DOHH2 (cell line): ENCODE measurements around the gene RASL12.
A peak's percentile ranks its signal among the peaks of the same experiment; 100 is the strongest.
"Not testable (repeated sequence)": the region's sequence is repeated elsewhere in the genome, so short reads cannot be mapped to it uniquely, and the experiment has no call there.

Source experiments
- H3F3A ChIP-seq: fragments of 200-600 bp; sonication (generic), shearing (Covaris generic); 2 replicates; pipeline ENCODE4 v1.6.0; 2016; ENCODE audit warnings: antibody characterized with exemption, mild to moderate bottlenecking; ENCODE audit not compliant: control insufficient read depth, insufficient read depth
- H3K27ac ChIP-seq: fragments of 200-600 bp; sonication (generic); 2 replicates; pipeline ENCODE4 v1.5.1; 2014; ENCODE audit warnings: low read depth, mild to moderate bottlenecking, low read length, moderate library complexity
- H3K27me3 ChIP-seq: fragments of 200-600 bp; sonication (generic); 2 replicates; pipeline ENCODE4 v1.6.1; 2014; ENCODE audit warnings: mild to moderate bottlenecking, low read length, mixed read lengths; ENCODE audit not compliant: control insufficient read depth
- H3K36me3 ChIP-seq: fragments of 200-600 bp; sonication (generic); 2 replicates; pipeline ENCODE4 v1.6.1; 2014; ENCODE audit warnings: mild to moderate bottlenecking, low read length, moderate library complexity, mixed read lengths; ENCODE audit not compliant: control insufficient read depth
- H3K4me1 ChIP-seq: fragments of 200-600 bp; sonication (generic); 2 replicates; pipeline ENCODE4 v1.6.1; 2014; ENCODE audit warnings: mild to moderate bottlenecking, low read length, mixed read lengths; ENCODE audit not compliant: control insufficient read depth
- H3K4me2 ChIP-seq: fragments of 200-600 bp; sonication (generic); 2 replicates; pipeline ENCODE4 v1.6.0; 2014; ENCODE audit warnings: mild to moderate bottlenecking, low read length, moderate library complexity
- H3K4me3 ChIP-seq: fragments of 200-600 bp; sonication (generic); 2 replicates; pipeline ENCODE4 v1.5.1; 2014; ENCODE audit warnings: mild to moderate bottlenecking, low read length, mixed read lengths
- H3K79me2 ChIP-seq: fragments of 200-600 bp; sonication (generic); 2 replicates; pipeline ENCODE4 v1.6.1; 2014; ENCODE audit warnings: mild to moderate bottlenecking, low read length, mixed read lengths; ENCODE audit not compliant: control insufficient read depth
- H3K9me2 ChIP-seq: fragments of 200-600 bp; sonication (generic); replicated peaks from 2 replicates; pipeline ENCODE4 v1.6.1; 2014; ENCODE audit warnings: mild to moderate bottlenecking, low read length, mixed read lengths; ENCODE audit not compliant: control insufficient read depth
- H3K9me3 ChIP-seq: fragments of 200-600 bp; sonication (generic); 2 replicates; pipeline ENCODE4 v1.6.1; 2014; ENCODE audit warnings: antibody characterized with exemption, low read length, mixed read lengths; ENCODE audit not compliant: control insufficient read depth, insufficient read depth
- H4K20me1 ChIP-seq: fragments of 200-600 bp; sonication (generic); 2 replicates; pipeline ENCODE4 v1.6.0; 2014; ENCODE audit warnings: low read depth, mild to moderate bottlenecking, antibody characterized with exemption, low read length, moderate library complexity; ENCODE audit not compliant: control insufficient read depth, insufficient read depth
- EZH2phosphoT487 ChIP-seq: fragments of 200-600 bp; sonication (generic); IDR thresholded peaks from 2 replicates; pipeline ENCODE4 v1.6.1; 2017; ENCODE audit warnings: borderline replicate concordance, mild to moderate bottlenecking, antibody characterized with exemption, low read length, moderate library complexity, mixed read lengths
- TF ChIP-seq, protein P1 (sequence below): fragments of 200-600 bp; sonication (generic); IDR thresholded peaks from one replicate; pipeline ENCODE4 v1.5.1; 2014; ENCODE audit warnings: antibody characterized with exemption, mild to moderate bottlenecking, low read depth, low read length; ENCODE audit not compliant: poor library complexity, severe bottlenecking

RASL12 gene

DNA sequence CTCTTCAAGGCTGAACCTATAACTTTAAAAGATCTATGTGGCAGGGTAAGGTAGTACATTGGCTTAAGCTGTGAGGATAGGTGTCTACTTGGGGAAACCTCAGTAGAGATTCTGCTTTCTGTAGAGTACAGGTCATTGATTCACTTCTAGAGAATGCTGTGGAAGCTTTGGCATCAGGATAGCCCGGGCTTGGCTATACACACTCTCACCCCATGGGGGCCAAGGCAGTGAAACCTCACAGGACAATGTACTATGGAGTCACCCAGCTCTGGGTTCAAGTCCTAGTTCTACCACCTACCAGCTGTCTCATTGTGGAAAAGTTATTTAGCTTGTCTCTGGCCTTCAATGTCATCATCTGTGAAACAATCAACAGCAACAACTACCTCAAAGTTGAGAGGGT is 47.4 kb downstream of the RASL12 start:
- H3K4me3 ChIP-seq: no peak overlapping the region
- no peak overlapping the region for H3K4me2 ChIP-seq
- H3K27me3 ChIP-seq: no peaks in the 10 kb centered on the region
- H3K79me2 ChIP-seq: no peaks in the 10 kb centered on the region
- H3K9me3 ChIP-seq: no peaks in the 10 kb centered on the region
- TF ChIP-seq, protein P1, sequence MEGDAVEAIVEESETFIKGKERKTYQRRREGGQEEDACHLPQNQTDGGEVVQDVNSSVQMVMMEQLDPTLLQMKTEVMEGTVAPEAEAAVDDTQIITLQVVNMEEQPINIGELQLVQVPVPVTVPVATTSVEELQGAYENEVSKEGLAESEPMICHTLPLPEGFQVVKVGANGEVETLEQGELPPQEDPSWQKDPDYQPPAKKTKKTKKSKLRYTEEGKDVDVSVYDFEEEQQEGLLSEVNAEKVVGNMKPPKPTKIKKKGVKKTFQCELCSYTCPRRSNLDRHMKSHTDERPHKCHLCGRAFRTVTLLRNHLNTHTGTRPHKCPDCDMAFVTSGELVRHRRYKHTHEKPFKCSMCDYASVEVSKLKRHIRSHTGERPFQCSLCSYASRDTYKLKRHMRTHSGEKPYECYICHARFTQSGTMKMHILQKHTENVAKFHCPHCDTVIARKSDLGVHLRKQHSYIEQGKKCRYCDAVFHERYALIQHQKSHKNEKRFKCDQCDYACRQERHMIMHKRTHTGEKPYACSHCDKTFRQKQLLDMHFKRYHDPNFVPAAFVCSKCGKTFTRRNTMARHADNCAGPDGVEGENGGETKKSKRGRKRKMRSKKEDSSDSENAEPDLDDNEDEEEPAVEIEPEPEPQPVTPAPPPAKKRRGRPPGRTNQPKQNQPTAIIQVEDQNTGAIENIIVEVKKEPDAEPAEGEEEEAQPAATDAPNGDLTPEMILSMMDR: no peak
- TF ChIP-seq EZH2phosphoT487: no peak
- H4K20me1 ChIP-seq: no peaks in the 10 kb centered on the region
- no peak overlapping the region for H3K27ac ChIP-seq
- peaks cover 59% of the 10 kb centered on the region for H3K36me3 ChIP-seq
- no peaks in the 10 kb centered on the region for H3K4me1 ChIP-seq
- H3F3A ChIP-seq: no peaks in the 10 kb centered on the region
- no peaks in the 10 kb centered on the region for H3K9me2 ChIP-seq

DNA sequence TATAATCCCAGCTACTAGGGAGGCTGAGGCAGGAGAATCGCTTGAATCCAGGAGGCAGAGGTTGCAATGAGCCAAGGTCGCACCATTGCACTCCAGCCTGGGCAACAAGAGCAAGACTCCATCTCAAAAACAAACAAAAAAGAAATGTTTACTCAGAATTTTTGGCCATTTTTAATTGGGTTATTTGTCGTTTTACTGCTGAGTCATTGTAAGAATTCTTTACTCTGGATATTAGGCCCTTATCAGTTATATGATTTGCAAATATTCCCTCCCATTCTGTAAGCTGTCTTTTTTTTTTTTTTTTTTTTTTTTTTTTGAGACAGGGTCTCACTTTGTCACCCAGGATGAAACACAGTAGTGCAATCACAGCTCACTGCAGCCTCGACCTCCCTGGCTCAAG is 56.6 kb downstream of the RASL12 start:
- H3K4me3 ChIP-seq, H3K4me2 ChIP-seq, H3K9me3 ChIP-seq, H3F3A ChIP-seq, H3K27me3 ChIP-seq, H3K27ac ChIP-seq, H4K20me1 ChIP-seq, H3K9me2 ChIP-seq, H3K4me1 ChIP-seq, H3K79me2 ChIP-seq: not testable (repeated sequence)
- H3K36me3 ChIP-seq: peaks cover 39% of the 10 kb centered on the region

DNA sequence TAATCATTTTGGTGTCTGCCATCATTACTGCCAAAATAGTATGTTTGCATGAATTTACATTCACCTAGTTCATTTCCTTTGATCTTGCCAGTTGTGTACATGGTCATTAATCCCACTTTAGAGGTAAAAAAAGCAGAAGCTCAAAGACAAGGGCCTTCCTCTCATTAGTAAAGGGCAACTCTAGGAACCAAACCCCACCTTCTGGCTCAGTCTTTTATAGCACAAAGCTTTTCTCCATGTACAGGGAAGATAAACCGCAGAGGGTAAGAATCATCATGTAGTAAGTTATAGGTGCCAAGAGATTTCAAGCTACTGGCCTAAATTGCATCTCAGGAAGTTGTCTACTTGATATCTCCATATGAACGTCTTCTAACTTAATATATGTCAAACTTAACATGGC is 58.8 kb downstream of the RASL12 start:
- Histone ChIP-seq H3K27me3 (no peaks in the 10 kb centered on the region), H3K36me3 (peaks cover 24% of the 10 kb centered on the region), H3K4me2 (no peak overlapping the region), H3K9me3 (peaks cover 8% of the 10 kb centered on the region; the same call in 1 of the 2 replicates), H3K4me3 (no peak overlapping the region), H3F3A (no peaks in the 10 kb centered on the region), H3K79me2 (no peaks in the 10 kb centered on the region), H3K27ac (no peak overlapping the region), H3K9me2 (no peaks in the 10 kb centered on the region), H3K4me1 (no peaks in the 10 kb centered on the region), H4K20me1 (no peaks in the 10 kb centered on the region)
- TF ChIP-seq, protein P1: peak; percentile 20
- no peak for TF ChIP-seq EZH2phosphoT487

DNA sequence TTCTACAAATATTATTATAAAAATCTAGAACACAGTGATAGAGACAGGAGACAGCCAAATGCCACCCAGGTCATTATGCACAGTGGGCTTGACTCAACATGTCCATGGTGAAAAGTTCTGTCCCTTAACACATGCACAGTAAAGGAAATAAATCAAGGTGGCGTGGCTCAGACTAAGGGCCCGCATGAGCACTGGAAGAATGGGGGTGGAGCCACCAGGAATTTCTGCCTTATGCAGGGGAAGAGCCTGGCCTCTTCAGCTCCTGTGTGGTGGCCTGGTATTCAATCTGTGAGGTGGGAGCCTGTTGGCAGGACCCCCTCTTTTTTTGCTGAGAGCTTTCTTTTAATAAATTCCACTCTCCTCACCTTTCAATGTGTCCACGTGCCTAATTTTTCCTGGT is 60.9 kb downstream of the RASL12 start:
- no peak for TF ChIP-seq EZH2phosphoT487
- TF ChIP-seq, protein P1: no peak
- Histone ChIP-seq H3K4me2 (no peak overlapping the region), H3K9me2 (no peaks in the 10 kb centered on the region), H3K79me2 (no peaks in the 10 kb centered on the region), H4K20me1 (no peaks in the 10 kb centered on the region), H3K27me3 (no peaks in the 10 kb centered on the region), H3K9me3 (no peaks in the 10 kb centered on the region), H3K4me1 (no peaks in the 10 kb centered on the region), H3K4me3 (no peak overlapping the region), H3K27ac (no peak overlapping the region), H3F3A (no peaks in the 10 kb centered on the region), H3K36me3 (peaks cover 7% of the 10 kb centered on the region)
